Sigmoid colon (tissue), 4 donors: ENCODE data around the gene RAP1GAP.

ENCODE experiments used
- CTCF ChIP-seq, 4 experiments: fragments of 450-650 bp in 3 of 4; fragments of 200-600 bp in 1 of 4; IDR thresholded peaks; one replicate each; pipeline ENCODE4 v1.5.1; 2016 to 2019; ENCODE audit warnings: antibody characterized with exemption in 4 of 4, mild to moderate bottlenecking in 3 of 4, moderate library complexity in 2 of 4
- EP300 ChIP-seq, 4 donors: sonication (generic); formaldehyde crosslinking; IDR thresholded peaks; one replicate each; pipeline ENCODE4 v1.6.1; 2017; ENCODE audit warnings: antibody characterized with exemption in 4 of 4
- POLR2A ChIP-seq, 2 donors: fragments of 450-650 bp; IDR thresholded peaks; one replicate each; pipeline ENCODE4 v1.6.1; 2016; ENCODE audit warnings: antibody characterized with exemption in 2 of 2, mild to moderate bottlenecking in 2 of 2, moderate library complexity in 2 of 2

- TF ChIP-seq CTCF (IDR thresholded peaks at IDR 0.05) (no peak), POLR2A (IDR thresholded peaks at IDR 0.05) (no peak), EP300 (IDR thresholded peaks at IDR 0.05) (no peak)
Observed at GRCh38 chr1:21673277-21673780, 4.2 kb upstream of the RAP1GAP start.
